Measurements from ENCODE around the gene GGTA1. TPM values are rescaled to one million over a fixed set of nuclear protein-coding genes. Genes with fewer than 3 reads are reported as not detected.
A peak's percentile ranks its signal among the peaks of the same experiment; 100 is the strongest.

Gene GGTA1
- total RNA-seq, 4 donors from 2014 or later, result 1.9 to 37.8 (median 3.5) TPM; not detected in 1

DNA sequence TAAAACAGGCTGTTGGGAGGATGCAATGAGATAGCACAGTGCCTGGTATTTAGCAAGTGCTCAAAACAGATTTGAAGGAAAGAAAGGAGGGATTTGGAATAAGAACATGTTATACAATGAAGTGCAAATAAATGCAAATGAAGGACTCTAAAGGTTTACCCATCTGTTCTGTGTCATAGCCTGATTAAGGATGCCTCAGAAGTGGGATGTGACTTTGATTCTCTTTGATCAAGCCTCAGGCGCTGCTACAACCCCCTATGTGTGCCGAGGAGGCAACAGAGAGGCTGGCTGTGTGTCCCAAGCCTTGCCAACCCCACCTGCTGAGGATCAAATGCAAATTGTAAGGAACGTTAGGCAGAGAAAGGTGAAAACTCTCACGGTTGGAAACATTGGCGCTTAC lies 27.2 kb downstream of the GGTA1 start:
- no peak for DNase-seq
- Histone ChIP-seq H3K36me3 (no peaks in the 10 kb centered on the region), H3K27me3 (peaks cover 3% of the 10 kb centered on the region), H3K9me3 (no peaks in the 10 kb centered on the region), H3K4me1 (no peaks in the 10 kb centered on the region), H3K27ac (no peak overlapping the region), H3K4me3 (no peak overlapping the region)
- no peak for TF ChIP-seq POLR2A (IDR thresholded peaks at IDR 0.05)
- TF ChIP-seq EP300 (IDR thresholded peaks at IDR 0.05; ENCODE audit: low read depth), result no peak
- TF ChIP-seq, protein P1, sequence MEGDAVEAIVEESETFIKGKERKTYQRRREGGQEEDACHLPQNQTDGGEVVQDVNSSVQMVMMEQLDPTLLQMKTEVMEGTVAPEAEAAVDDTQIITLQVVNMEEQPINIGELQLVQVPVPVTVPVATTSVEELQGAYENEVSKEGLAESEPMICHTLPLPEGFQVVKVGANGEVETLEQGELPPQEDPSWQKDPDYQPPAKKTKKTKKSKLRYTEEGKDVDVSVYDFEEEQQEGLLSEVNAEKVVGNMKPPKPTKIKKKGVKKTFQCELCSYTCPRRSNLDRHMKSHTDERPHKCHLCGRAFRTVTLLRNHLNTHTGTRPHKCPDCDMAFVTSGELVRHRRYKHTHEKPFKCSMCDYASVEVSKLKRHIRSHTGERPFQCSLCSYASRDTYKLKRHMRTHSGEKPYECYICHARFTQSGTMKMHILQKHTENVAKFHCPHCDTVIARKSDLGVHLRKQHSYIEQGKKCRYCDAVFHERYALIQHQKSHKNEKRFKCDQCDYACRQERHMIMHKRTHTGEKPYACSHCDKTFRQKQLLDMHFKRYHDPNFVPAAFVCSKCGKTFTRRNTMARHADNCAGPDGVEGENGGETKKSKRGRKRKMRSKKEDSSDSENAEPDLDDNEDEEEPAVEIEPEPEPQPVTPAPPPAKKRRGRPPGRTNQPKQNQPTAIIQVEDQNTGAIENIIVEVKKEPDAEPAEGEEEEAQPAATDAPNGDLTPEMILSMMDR (IDR thresholded peaks at IDR 0.05), result no peak
- no peak for TF ChIP-seq POLR2AphosphoS5 (IDR thresholded peaks at IDR 0.05)
- in situ Hi-C loops (cut with MboI; ENCODE audit: low pct_ligation_motif_present in 1 of 4, low pct_unique_long_range_greater_than_20kb in 1 of 4, low sequenced_read_pairs in 3 of 4), result no loop called here
- 75 to 77% methylated on average over 4 to 5 of the region's 5 CpGs for WGBS, 2 donors (ENCODE audit: low coverage in 1 of 2)
- intact Hi-C loops (cut with DNase I; ENCODE audit: low total_unique reads), result no loop called here

- Histone ChIP-seq H3K4me1 (no peaks in the 10 kb centered on the region), H3K9me3 (no peaks in the 10 kb centered on the region), H3K36me3 (no peaks in the 10 kb centered on the region), H3K4me3 (no peak overlapping the region), H3K27me3 (peaks cover 9% of the 10 kb centered on the region), H3K27ac (no peak overlapping the region)
- intact Hi-C loops (cut with DNase I; ENCODE audit: low total_unique reads), result no loop called here
- DNase-seq, result no peak
- WGBS, 2 donors (ENCODE audit: low coverage in 1 of 2), result 65% methylated on average over 1 of the region's 1 CpG; no CpG with 5 or more reads in 1 of the 2 donors
- TF ChIP-seq EP300 (IDR thresholded peaks at IDR 0.05; ENCODE audit: low read depth) (no peak), POLR2A (IDR thresholded peaks at IDR 0.05) (no peak), POLR2AphosphoS5 (IDR thresholded peaks at IDR 0.05) (no peak)
- TF ChIP-seq, protein P1 (IDR thresholded peaks at IDR 0.05), result no peak
- in situ Hi-C loops (cut with MboI; ENCODE audit: low pct_ligation_motif_present in 1 of 4, low pct_unique_long_range_greater_than_20kb in 1 of 4, low sequenced_read_pairs in 3 of 4), result no loop called here
These were observed 33.5 kb downstream of the GGTA1 start for GRCh38 chr9:121466142-121466541.

GRCh38 chr9:121464968-121465367 lies 34.7 kb downstream of the GGTA1 start:
- no peak overlapping the region for H3K4me3 ChIP-seq
- no peak for DNase-seq

GRCh38 chr9:121463026-121463807 lies 36.4 kb downstream of the GGTA1 start:
- in situ Hi-C loops (cut with MboI; ENCODE audit: low pct_ligation_motif_present in 1 of 4, low pct_unique_long_range_greater_than_20kb in 1 of 4, low sequenced_read_pairs in 3 of 4), result no loop called here
- intact Hi-C loops (cut with DNase I; ENCODE audit: low total_unique reads), result no loop called here
- 38 to 57% methylated on average over 6 to 10 of the region's 10 CpGs for WGBS, 2 donors (ENCODE audit: low coverage in 1 of 2)
- peaks cover 6% of the 10 kb centered on the region for H3K27me3 ChIP-seq
- no peaks in the 10 kb centered on the region for H3K4me1 ChIP-seq
- no peak overlapping the region for H3K4me3 ChIP-seq
- no peaks in the 10 kb centered on the region for H3K36me3 ChIP-seq
- H3K27ac ChIP-seq, result no peak overlapping the region
- TF ChIP-seq POLR2A (IDR thresholded peaks at IDR 0.05) (no peak), POLR2AphosphoS5 (IDR thresholded peaks at IDR 0.05) (no peak), EP300 (IDR thresholded peaks at IDR 0.05; ENCODE audit: low read depth) (no peak)
- TF ChIP-seq, protein P1 (IDR thresholded peaks at IDR 0.05), result peak in 4 of 5 experiments; percentile 28 to 57 (median 52)
- no peaks in the 10 kb centered on the region for H3K9me3 ChIP-seq
- peak; percentile 20 for DNase-seq

More at GRCh38 chr9:121464968-121465367, 34.7 kb downstream of the GGTA1 start:
- Histone ChIP-seq H3K4me1 (no peaks in the 10 kb centered on the region), H3K36me3 (no peaks in the 10 kb centered on the region), H3K9me3 (no peaks in the 10 kb centered on the region), H3K27ac (no peak overlapping the region), H3K27me3 (peaks cover 6% of the 10 kb centered on the region)
- in situ Hi-C loops (cut with MboI; ENCODE audit: low pct_ligation_motif_present in 1 of 4, low pct_unique_long_range_greater_than_20kb in 1 of 4, low sequenced_read_pairs in 3 of 4), result no loop called here
- intact Hi-C loops (cut with DNase I; ENCODE audit: low total_unique reads), result no loop called here
- no peak for TF ChIP-seq POLR2A (IDR thresholded peaks at IDR 0.05)
- no peak for TF ChIP-seq POLR2AphosphoS5 (IDR thresholded peaks at IDR 0.05)
- TF ChIP-seq EP300 (IDR thresholded peaks at IDR 0.05; ENCODE audit: low read depth), result no peak
- TF ChIP-seq, protein P1 (IDR thresholded peaks at IDR 0.05), result no peak
- WGBS, 2 donors (ENCODE audit: low coverage in 1 of 2), result 62 to 95% methylated on average over 2 to 4 of the region's 4 CpGs

Measured in transverse colon (tissue), 4 donors.